ENCODE data around the gene CYP21A2.

DNA sequence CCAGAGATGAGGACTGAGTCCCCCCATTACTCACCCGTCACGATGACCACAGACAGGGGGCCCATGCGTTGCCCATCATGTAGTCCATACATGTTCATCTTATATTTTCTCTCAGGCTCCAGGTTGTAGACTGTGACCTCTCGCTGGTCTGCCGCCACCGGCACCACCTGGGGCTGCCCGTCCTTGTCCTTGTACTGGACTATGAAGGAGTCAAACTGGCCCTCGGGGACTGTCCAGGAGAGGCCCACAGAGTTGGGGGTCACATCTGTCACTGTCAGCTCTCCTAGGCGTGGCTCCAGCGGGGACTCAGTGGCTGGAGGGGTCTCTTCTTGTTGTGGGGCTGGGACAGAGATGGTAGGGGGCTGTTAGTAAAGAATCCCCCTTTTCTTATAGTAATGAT is 35.4 kb downstream of the CYP21A2 start:
- TF ChIP-seq POLR2AphosphoS5 (IDR thresholded peaks at IDR 0.05; ENCODE audit: low read depth, low read length) (no peak), TAF1 (IDR thresholded peaks at IDR 0.05; ENCODE audit: borderline replicate concordance, insufficient read depth, low read length) (no peak)
